ENCODE measurements around the gene ABCC9.
"Not testable (repeated sequence)": the region's sequence is repeated elsewhere in the genome, so short reads cannot be mapped to it uniquely, and the experiment has no call there.

The ABCC9 gene

GRCh38 chr12:21788089-21788983, 152.9 kb downstream of the ABCC9 start:
- H3K36me3 Mint-ChIP-seq (ENCODE audit: low read depth): no peaks in the 10 kb centered on the region
- no peak overlapping the region for H3K4me3 Mint-ChIP-seq
- no peaks in the 10 kb centered on the region for H3K27me3 Mint-ChIP-seq (ENCODE audit: low read depth)
- peak overlapping the region in 2 of 3 experiments; percentile 23 to 49 for H3K27ac Mint-ChIP-seq
- TF ChIP-seq CTCF (IDR thresholded peaks at IDR 0.05; ENCODE audit: unreplicated experiment in 3 of 3): no peak
- H3K9me3 Mint-ChIP-seq: peaks cover 19% of the 10 kb centered on the region
- peaks cover 10% of the 10 kb centered on the region for H3K4me1 Mint-ChIP-seq

- no peak for TF ChIP-seq CTCF (IDR thresholded peaks at IDR 0.05; ENCODE audit: unreplicated experiment in 3 of 3)
- peaks cover 3% of the 10 kb centered on the region for H3K9me3 Mint-ChIP-seq
- H3K27ac Mint-ChIP-seq: peak overlapping the region in 2 of 3 experiments; percentile 68 to 79
- no peaks in the 10 kb centered on the region for H3K36me3 Mint-ChIP-seq (ENCODE audit: low read depth)
- no peaks in the 10 kb centered on the region for H3K27me3 Mint-ChIP-seq (ENCODE audit: low read depth)
- no peak overlapping the region for H3K4me3 Mint-ChIP-seq
- peaks cover 10% of the 10 kb centered on the region for H3K4me1 Mint-ChIP-seq
Measured at GRCh38 chr12:21786041-21786531, 155.1 kb downstream of the ABCC9 start.

- not testable (repeated sequence) for H3K4me1 Mint-ChIP-seq; H3K27ac Mint-ChIP-seq; H3K36me3 Mint-ChIP-seq (ENCODE audit: low read depth); H3K4me3 Mint-ChIP-seq; H3K9me3 Mint-ChIP-seq; H3K27me3 Mint-ChIP-seq (ENCODE audit: low read depth)
Measured at GRCh38 chr12:21782723-21783122, 158.5 kb downstream of the ABCC9 start.

- Mint-ChIP-seq H3K36me3 (ENCODE audit: low read depth) (no peaks in the 10 kb centered on the region), H3K9me3 (no peaks in the 10 kb centered on the region), H3K27me3 (ENCODE audit: low read depth) (peaks cover 2% of the 10 kb centered on the region), H3K27ac (no peak overlapping the region), H3K4me1 (peaks cover 8% of the 10 kb centered on the region), H3K4me3 (no peak overlapping the region)
- no peak for TF ChIP-seq CTCF (IDR thresholded peaks at IDR 0.05; ENCODE audit: unreplicated experiment in 3 of 3)
Measured at GRCh38 chr12:21780786-21781185, 160.4 kb downstream of the ABCC9 start.

GRCh38 chr12:21776175-21776574, 165.1 kb downstream of the ABCC9 start:
- Mint-ChIP-seq H3K36me3 (ENCODE audit: low read depth) (no peaks in the 10 kb centered on the region), H3K27ac (peak overlapping the region in 2 of 3 experiments; percentile 69 to 86), H3K27me3 (ENCODE audit: low read depth) (peaks cover 13% of the 10 kb centered on the region), H3K4me3 (peak overlapping the region; percentile 81 to 90 (median 85)), H3K9me3 (no peaks in the 10 kb centered on the region), H3K4me1 (peaks cover 23% of the 10 kb centered on the region)
- no peak for TF ChIP-seq CTCF (IDR thresholded peaks at IDR 0.05; ENCODE audit: unreplicated experiment in 3 of 3)

GRCh38 chr12:21775133-21775820, 165.9 kb downstream of the ABCC9 start:
- H3K4me1 Mint-ChIP-seq: peaks cover 23% of the 10 kb centered on the region
- no peaks in the 10 kb centered on the region for H3K9me3 Mint-ChIP-seq
- peak overlapping the region; percentile 81 to 90 (median 85) for H3K4me3 Mint-ChIP-seq
- no peak for TF ChIP-seq CTCF (IDR thresholded peaks at IDR 0.05; ENCODE audit: unreplicated experiment in 3 of 3)
- peaks cover 6% of the 10 kb centered on the region for H3K36me3 Mint-ChIP-seq (ENCODE audit: low read depth)
- peak overlapping the region; percentile 69 to 86 (median 83) for H3K27ac Mint-ChIP-seq
- peaks cover 13% of the 10 kb centered on the region for H3K27me3 Mint-ChIP-seq (ENCODE audit: low read depth)
